ENCODE results near the gene TOMM40L. TPM values are rescaled to one million over a fixed set of nuclear protein-coding genes. Genes with fewer than 3 reads are reported as not detected.

The TOMM40L gene
- total and polyA plus RNA-seq, 4 donors, result 14.4 to 24.2 (median 19.7) TPM

DNA sequence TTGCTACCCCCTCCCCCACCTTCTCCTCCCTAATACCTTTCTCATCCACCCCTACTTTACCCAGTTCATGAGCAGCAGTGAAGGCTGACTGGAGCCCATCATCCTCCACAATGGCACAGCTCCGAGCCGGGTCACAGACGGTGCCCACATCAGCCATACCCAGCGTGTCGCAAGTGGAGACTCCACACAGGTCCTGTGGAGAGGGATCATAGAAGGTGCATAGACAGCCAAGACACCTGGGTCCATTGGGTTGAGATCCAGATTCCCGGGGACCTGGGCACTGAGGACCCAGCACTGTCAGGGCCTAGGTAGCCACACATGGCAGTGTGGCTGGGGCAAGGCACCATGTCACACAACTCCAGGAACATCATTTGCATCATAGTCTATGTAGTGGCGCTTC is 29.7 kb upstream of the TOMM40L start:
- Histone ChIP-seq H3K36me3 (ENCODE audit: control insufficient read depth, insufficient read depth, low read length) (peaks cover 7% of the 10 kb centered on the region), H3K27me3 (ENCODE audit: control insufficient read depth, insufficient read depth, low read length) (no peaks in the 10 kb centered on the region), H3K27ac (ENCODE audit: low read depth, low read length) (peak overlapping the region; percentile 99), H3K9me3 (ENCODE audit: control insufficient read depth, insufficient read depth, low read length) (no peaks in the 10 kb centered on the region), H3K4me1 (ENCODE audit: control insufficient read depth, insufficient read depth, low read length) (peaks cover 70% of the 10 kb centered on the region), H3K4me3 (ENCODE audit: low read depth, low read length) (no peak overlapping the region)
- no peak for DNase-seq (ENCODE audit: low read depth in 4 of 6, low spot score in 6 of 6)
- WGBS (ENCODE audit: insufficient coverage), result 93% methylated on average over 7 of the region's 7 CpGs

DNA sequence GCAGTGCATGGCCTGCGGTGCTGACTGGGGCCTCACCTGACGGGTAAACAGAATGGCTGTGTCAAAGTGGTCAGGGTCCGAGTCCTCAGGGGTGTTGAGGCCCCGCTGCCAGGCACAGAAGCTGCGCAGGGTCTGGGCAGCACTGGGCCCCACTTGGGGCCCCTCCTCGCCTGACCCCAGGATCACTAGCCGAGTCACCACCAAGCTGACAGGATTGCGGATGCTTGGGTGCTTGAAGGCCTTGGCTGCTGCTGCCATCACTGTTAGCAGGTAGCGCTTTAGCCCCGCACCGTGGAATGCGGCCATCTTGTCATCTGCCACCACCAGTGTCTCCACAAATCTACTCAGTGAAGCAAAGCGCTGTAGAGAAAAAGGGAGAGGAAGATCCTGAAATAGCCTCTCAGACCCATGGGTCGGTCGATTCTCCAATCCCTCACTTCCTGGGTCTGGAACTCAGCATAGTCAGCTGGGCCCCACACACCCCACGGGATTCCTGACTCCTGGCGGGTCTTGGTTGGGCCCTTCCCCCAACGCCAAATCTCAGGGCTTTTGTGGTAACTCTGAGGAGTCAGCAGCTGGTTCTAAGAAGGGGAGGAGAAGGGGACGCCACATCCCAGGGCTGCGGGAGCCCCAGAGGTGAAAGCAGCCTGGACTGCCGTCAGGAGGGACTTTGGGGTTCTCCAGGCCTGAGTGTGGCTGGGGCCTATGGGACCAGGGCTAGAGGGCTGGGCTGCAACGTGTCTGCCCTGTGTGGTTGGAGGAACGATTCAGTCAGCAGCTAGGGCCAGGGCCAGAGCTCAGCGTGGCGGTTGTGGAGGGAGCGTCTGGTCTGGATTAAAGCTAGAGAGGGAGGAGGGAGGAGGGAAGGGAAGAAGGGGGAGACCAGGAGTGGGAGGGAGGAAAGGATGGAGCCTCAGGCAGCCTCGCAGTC is 29.1 kb upstream of the TOMM40L start:
- Histone ChIP-seq H3K4me3 (ENCODE audit: low read depth, low read length) (peak overlapping the region; percentile 37), H3K9me3 (ENCODE audit: control insufficient read depth, insufficient read depth, low read length) (no peaks in the 10 kb centered on the region), H3K4me1 (ENCODE audit: control insufficient read depth, insufficient read depth, low read length) (peaks cover 74% of the 10 kb centered on the region), H3K36me3 (ENCODE audit: control insufficient read depth, insufficient read depth, low read length) (peaks cover 6% of the 10 kb centered on the region), H3K27ac (ENCODE audit: low read depth, low read length) (peak overlapping the region; percentile 99), H3K27me3 (ENCODE audit: control insufficient read depth, insufficient read depth, low read length) (no peaks in the 10 kb centered on the region)
- DNase-seq (ENCODE audit: low read depth in 4 of 6, low spot score in 6 of 6), result peak in 1 of 6 donors; percentile 72
- 70% methylated on average over 21 of the region's 27 CpGs for WGBS (ENCODE audit: insufficient coverage)

DNA sequence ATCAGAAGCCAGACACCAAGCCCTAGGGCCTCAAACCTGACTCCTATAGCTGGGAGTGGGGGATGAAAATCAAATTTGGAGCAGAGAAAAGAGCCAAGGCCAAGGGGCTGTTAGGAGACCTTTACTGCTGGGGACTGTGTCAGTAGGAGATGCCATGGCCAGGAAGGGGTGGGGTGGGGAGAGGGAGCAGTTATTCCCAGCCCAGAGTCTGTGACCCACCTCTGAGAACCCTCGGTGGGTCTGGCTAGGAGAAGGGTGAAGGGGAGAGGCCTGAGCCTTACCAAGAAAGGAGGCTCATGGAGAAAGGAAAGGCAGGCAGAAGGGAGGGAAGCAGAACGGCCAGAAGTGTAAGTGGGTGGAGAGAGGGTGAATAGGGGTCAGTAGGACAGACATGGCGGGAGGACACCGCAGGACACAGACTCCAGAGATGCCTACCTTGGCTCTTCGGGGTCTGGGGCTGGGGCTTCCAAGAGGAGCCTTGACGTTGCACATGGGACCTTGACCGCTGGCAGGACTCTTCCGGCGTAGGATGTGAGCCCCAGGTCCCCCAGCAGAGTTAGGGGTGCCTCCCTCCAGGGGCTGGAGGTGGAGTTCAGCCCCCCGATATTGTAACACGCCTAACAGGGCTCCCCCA is 28.2 kb upstream of the TOMM40L start:
- H3K4me3 ChIP-seq (ENCODE audit: low read depth, low read length), result peak overlapping the region; percentile 37

DNA sequence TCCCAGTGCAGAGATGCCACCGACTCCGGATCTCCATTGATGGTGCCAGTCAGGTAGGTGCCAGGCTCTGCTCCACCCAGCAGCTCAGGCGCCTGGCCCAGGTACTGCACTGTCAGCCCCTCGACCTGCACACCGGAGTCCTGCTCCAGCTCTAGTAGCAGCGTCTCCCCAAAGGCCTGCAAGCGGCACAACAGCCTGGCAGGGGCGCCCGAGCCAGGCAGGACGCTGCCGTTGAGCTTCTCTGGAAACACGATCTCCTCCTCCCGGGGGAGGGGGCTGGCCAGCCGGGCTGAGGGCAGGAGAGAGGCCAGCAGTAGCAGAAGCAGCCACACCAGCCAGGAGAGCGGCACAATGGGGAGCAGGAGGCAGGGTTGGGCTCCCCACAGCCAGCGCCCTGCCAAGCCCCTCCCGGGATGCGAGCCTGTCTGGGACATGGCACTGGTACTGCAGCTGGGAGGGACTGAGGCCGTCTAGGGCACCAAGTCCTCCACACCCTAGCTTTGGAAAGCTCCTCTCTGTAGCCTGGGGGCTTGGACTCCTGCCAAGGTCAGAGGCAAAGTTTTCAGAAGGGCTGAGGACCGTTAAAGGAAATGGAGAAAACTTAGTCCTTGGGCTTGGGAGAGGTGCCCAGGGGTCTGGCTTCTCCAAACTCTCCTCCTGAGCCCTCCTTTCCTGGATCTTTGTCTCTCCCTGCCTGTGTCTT is 27.5 kb upstream of the TOMM40L start:
- no peaks in the 10 kb centered on the region for H3K27me3 ChIP-seq (ENCODE audit: control insufficient read depth, insufficient read depth, low read length)
- H3K36me3 ChIP-seq (ENCODE audit: control insufficient read depth, insufficient read depth, low read length), result peaks cover 8% of the 10 kb centered on the region
- H3K4me1 ChIP-seq (ENCODE audit: control insufficient read depth, insufficient read depth, low read length), result peaks cover 76% of the 10 kb centered on the region
- H3K4me3 ChIP-seq (ENCODE audit: low read depth, low read length), result peak overlapping the region; percentile 37
- H3K9me3 ChIP-seq (ENCODE audit: control insufficient read depth, insufficient read depth, low read length), result no peaks in the 10 kb centered on the region
- DNase-seq (ENCODE audit: low read depth in 4 of 6, low spot score in 6 of 6), result peak in 1 of 6 donors; percentile 59
- H3K27ac ChIP-seq (ENCODE audit: low read depth, low read length), result peak overlapping the region; percentile 99
- WGBS (ENCODE audit: insufficient coverage), result 12% methylated on average over 19 of the region's 20 CpGs

More for the DNA sequence above, 28.2 kb upstream of the TOMM40L start:
- 86% methylated on average over 10 of the region's 11 CpGs for WGBS (ENCODE audit: insufficient coverage)
- Histone ChIP-seq H3K27ac (ENCODE audit: low read depth, low read length) (peak overlapping the region; percentile 99), H3K36me3 (ENCODE audit: control insufficient read depth, insufficient read depth, low read length) (peaks cover 6% of the 10 kb centered on the region), H3K4me1 (ENCODE audit: control insufficient read depth, insufficient read depth, low read length) (peaks cover 76% of the 10 kb centered on the region), H3K27me3 (ENCODE audit: control insufficient read depth, insufficient read depth, low read length) (no peaks in the 10 kb centered on the region), H3K9me3 (ENCODE audit: control insufficient read depth, insufficient read depth, low read length) (no peaks in the 10 kb centered on the region)
- no peak for DNase-seq (ENCODE audit: low read depth in 4 of 6, low spot score in 6 of 6)

DNA sequence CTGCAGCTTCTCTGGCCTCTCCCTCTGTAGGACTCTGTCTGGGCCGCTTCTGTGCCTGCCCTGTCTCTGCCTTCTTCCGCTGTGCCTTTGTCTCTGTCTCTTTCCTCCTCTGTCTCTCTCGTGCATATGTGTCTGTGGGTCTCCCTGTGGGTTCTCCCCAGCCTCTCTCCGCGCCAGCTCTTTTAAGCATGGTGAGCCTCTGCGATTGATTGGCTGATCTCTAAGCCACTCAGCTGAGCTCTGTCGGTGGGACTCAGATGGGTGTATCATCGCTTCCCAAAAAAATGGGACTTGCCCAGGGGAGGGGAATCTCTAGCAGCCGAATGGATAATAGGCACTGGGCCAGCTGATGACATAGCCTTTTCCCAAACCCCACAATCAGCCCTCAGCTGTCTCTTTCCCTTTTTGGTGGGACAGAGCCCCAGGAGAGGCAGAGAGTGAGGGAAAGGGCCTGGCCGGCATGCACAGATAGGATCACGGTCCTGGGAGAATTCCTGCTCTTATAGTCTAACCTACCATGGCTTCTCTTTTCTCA is 26.9 kb upstream of the TOMM40L start, which contains the start of gene ADAMTS4:
TSS of gene ADAMTS4 (minus strand) at position 158 of the 535 bp plus-strand sequence. CDS start 427 bp downstream, outside the sequence.
- DNase-seq (ENCODE audit: low read depth in 4 of 6, low spot score in 6 of 6), result peak in 2 of 6 donors; percentile 68 to 83
- H3K36me3 ChIP-seq (ENCODE audit: control insufficient read depth, insufficient read depth, low read length), result peaks cover 9% of the 10 kb centered on the region
- peaks cover 74% of the 10 kb centered on the region for H3K4me1 ChIP-seq (ENCODE audit: control insufficient read depth, insufficient read depth, low read length)
- no peaks in the 10 kb centered on the region for H3K9me3 ChIP-seq (ENCODE audit: control insufficient read depth, insufficient read depth, low read length)
- H3K4me3 ChIP-seq (ENCODE audit: low read depth, low read length), result peak within 1 kb of the TSS; percentile 37
- no peaks in the 10 kb centered on the region for H3K27me3 ChIP-seq (ENCODE audit: control insufficient read depth, insufficient read depth, low read length)
- peak within 1 kb of the TSS; percentile 99 for H3K27ac ChIP-seq (ENCODE audit: low read depth, low read length)
- WGBS (ENCODE audit: insufficient coverage), result 31% methylated on average over 7 of the region's 11 CpGs

DNA sequence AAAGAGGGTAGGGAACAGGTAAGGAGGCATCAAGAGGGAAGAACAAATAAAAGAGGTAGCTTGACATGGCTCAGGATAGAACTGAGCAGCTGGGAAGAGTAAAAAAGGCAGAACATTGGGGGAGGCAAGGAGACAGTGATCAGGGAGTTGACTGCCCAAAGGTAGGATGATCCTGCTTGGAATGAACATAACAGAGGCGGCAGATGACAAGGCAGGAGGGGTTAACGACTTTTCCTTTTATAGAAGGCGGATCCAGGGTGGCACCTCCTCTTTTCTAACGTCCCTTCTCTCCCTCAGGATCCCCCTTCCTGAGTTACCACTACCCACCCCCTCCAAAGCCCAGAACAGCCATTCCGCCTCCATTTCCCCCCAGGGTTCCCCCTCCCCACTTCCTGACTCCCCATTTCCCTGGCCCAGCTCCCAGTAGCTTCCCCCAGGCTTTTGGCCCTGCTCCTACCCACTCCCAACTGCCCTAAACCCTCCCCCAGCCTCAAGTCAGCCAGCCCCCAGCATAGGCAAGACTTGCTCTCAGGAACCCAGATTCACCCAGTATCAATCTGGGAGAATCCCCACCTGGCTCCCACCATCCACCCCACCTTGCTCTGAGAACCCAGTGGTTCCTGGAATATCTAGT is 26.2 kb upstream of the TOMM40L start:
- Histone ChIP-seq H3K4me1 (ENCODE audit: control insufficient read depth, insufficient read depth, low read length) (peaks cover 73% of the 10 kb centered on the region), H3K4me3 (ENCODE audit: low read depth, low read length) (peak overlapping the region; percentile 1), H3K27ac (ENCODE audit: low read depth, low read length) (peak overlapping the region; percentile 99), H3K27me3 (ENCODE audit: control insufficient read depth, insufficient read depth, low read length) (no peaks in the 10 kb centered on the region), H3K36me3 (ENCODE audit: control insufficient read depth, insufficient read depth, low read length) (peaks cover 13% of the 10 kb centered on the region), H3K9me3 (ENCODE audit: control insufficient read depth, insufficient read depth, low read length) (no peaks in the 10 kb centered on the region)
- peak in 1 of 6 donors; percentile 33 for DNase-seq (ENCODE audit: low read depth in 4 of 6, low spot score in 6 of 6)
- 17% methylated on average over 1 of the region's 5 CpGs for WGBS (ENCODE audit: insufficient coverage)

- WGBS (ENCODE audit: insufficient coverage), result 60% methylated on average over 3 of the region's 5 CpGs
- no peak for DNase-seq (ENCODE audit: low read depth in 4 of 6, low spot score in 6 of 6)
- no peak overlapping the region for H3K4me3 ChIP-seq (ENCODE audit: low read depth, low read length)
These were observed 25.4 kb upstream of the TOMM40L start for GRCh38 chr1:161200421-161200991.

DNA sequence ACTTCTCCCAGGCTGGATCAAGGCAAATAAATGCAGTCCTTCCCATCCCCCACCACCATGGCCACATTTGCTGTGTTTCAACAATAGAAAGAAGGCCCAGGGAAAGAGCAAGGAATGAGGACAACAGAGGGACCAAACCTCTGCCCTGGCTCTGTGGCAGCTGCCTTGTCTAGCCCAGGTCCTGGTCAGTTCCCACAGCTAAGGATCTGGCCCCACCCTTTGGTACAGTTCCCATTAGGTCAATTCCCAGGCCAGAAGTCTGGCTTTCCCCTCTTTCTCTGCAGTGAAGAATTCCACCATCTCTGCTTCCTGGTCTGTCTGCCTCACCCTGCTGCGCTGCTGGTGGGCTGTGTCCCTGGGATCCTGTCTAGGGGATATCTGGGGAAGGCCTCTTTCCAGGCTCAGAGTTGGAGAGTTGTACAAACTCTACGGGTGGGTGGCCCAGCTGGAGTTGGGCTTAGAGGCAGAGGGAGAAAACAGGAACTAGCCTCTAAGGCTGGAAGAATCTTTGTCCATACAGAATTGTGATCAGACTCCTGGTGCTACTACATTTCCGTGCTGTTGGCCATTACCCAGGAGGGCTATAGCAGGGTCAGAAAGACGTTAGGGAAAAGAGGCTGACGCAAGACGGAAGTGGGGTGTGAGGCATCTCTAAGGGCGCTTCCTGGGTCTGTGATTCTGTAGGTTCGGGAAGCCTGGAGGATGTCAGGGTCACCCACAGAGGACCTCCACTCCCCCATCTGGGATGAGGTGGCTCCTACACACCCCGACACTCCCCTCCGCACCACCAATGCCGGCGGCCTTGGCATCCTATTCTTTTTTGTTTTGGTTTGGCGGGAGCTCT is 24.6 kb upstream of the TOMM40L start:
- peak overlapping the region; percentile 94 for H3K4me3 ChIP-seq (ENCODE audit: low read depth, low read length)
- H3K9me3 ChIP-seq (ENCODE audit: control insufficient read depth, insufficient read depth, low read length), result no peaks in the 10 kb centered on the region
- peaks cover 22% of the 10 kb centered on the region for H3K36me3 ChIP-seq (ENCODE audit: control insufficient read depth, insufficient read depth, low read length)
- whole genome bisulfite sequencing (ENCODE audit: insufficient coverage), result 56% methylated on average over 2 of the region's 13 CpGs
- peak in 2 of 6 donors; percentile 19 to 65 for DNase-seq (ENCODE audit: low read depth in 4 of 6, low spot score in 6 of 6)
- peak overlapping the region; percentile 99 for H3K27ac ChIP-seq (ENCODE audit: low read depth, low read length)
- peaks cover 68% of the 10 kb centered on the region for H3K4me1 ChIP-seq (ENCODE audit: control insufficient read depth, insufficient read depth, low read length)
- no peaks in the 10 kb centered on the region for H3K27me3 ChIP-seq (ENCODE audit: control insufficient read depth, insufficient read depth, low read length)

More at GRCh38 chr1:161200421-161200991, 25.4 kb upstream of the TOMM40L start:
- Histone ChIP-seq H3K4me1 (ENCODE audit: control insufficient read depth, insufficient read depth, low read length) (peaks cover 70% of the 10 kb centered on the region), H3K27ac (ENCODE audit: low read depth, low read length) (peak overlapping the region; percentile 99), H3K27me3 (ENCODE audit: control insufficient read depth, insufficient read depth, low read length) (no peaks in the 10 kb centered on the region), H3K36me3 (ENCODE audit: control insufficient read depth, insufficient read depth, low read length) (peaks cover 19% of the 10 kb centered on the region), H3K9me3 (ENCODE audit: control insufficient read depth, insufficient read depth, low read length) (no peaks in the 10 kb centered on the region)
